Upper lobe of left lung (tissue), 6 donors: Measurements from ENCODE around the gene FOXP2. TPM values are rescaled to one million over a fixed set of nuclear protein-coding genes. Genes with fewer than 3 reads are reported as not detected.

Experiments used
- ATAC-seq, 2 donors: fragments of 200-7000 bp; cut with Tn5 transposase; one replicate each; pipeline ENCODE4 v1.9.1; 2022; ENCODE audit warnings: mild to moderate bottlenecking in 2 of 2, moderate library complexity in 2 of 2; ENCODE audit not compliant: low FRiP score in 2 of 2
- DNase-seq, 2 donors: peaks; one replicate each; pipeline ENCODE4 v3.0.0-alpha.2; 2019 to 2020
- H3K27ac ChIP-seq, 4 donors: fragments of 200-600 bp; sonication (generic); one replicate each; pipeline ENCODE4 v1.5.1; 2016 to 2019
- H3K27me3 ChIP-seq, 4 donors: fragments of 200-600 bp; sonication (generic); one replicate each; pipeline ENCODE4 v1.5.1; 2017 to 2019
- H3K36me3 ChIP-seq, 4 donors: fragments of 200-600 bp; sonication (generic); one replicate each; pipeline ENCODE4 v1.5.1; 2016 to 2019
- H3K4me1 ChIP-seq, 4 donors: fragments of 200-600 bp; sonication (generic); one replicate each; pipeline ENCODE4 v1.5.1; 2018 to 2019
- H3K4me3 ChIP-seq, 4 donors: fragments of 200-600 bp; sonication (generic); one replicate each; pipeline ENCODE4 v1.5.1; 2017 to 2019; ENCODE audit warnings: mild to moderate bottlenecking in 2 of 4, moderate library complexity in 1 of 4
- H3K9me3 ChIP-seq, 4 donors: fragments of 200-600 bp; sonication (generic); one replicate each; pipeline ENCODE4 v1.5.1; 2018 to 2019
- EP300 ChIP-seq, 4 donors: sonication (generic); formaldehyde crosslinking; IDR thresholded peaks; one replicate each; pipeline ENCODE4 v1.5.1; 2017; ENCODE audit warnings: antibody characterized with exemption in 4 of 4, control low read depth in 2 of 4
- POLR2A ChIP-seq, 4 donors: fragments of 450-650 bp; IDR thresholded peaks; one replicate each; pipeline ENCODE4 v1.5.1; 2016 to 2017; ENCODE audit warnings: antibody characterized with exemption in 4 of 4, mild to moderate bottlenecking in 2 of 4
- POLR2AphosphoS5 ChIP-seq, 2 donors: sonication (generic); formaldehyde crosslinking; IDR thresholded peaks; one replicate each; pipeline ENCODE4 v1.5.1; 2017; ENCODE audit warnings: antibody characterized with exemption in 2 of 2
- WGBS, 2 donors: methylation state at CpG; one replicate each; pipeline ENCODE4 v1.1.5; 2017 to 2018; 5-methylcytosine and 5-hydroxymethylcytosine counted together
- total RNA-seq, 6 donors: library from RNA; depleted of rRNA in 4 of 6; stranded (reverse); fragments of >200 nt in 4 of 6; gene quantifications; one replicate each; pipeline versions ENCODE4 v1.1.0 to v1.2.1, GENCODE V29; 2016 to 2021
- TF ChIP-seq, protein P1 (sequence below), 6 experiments: fragments of 450-650 bp in 4 of 6; fragments of 200-600 bp in 2 of 6; sonication (generic) in 2 of 6; IDR thresholded peaks; one replicate each; pipeline ENCODE4 v1.5.1; 2016 to 2019; ENCODE audit warnings: antibody characterized with exemption in 6 of 6
- donor health status: DM: no; HTN: no; CAD: no; lungs with moderate emphysema.
- donor health status: DM: no; HTN: yes; CAD: no; lungs with severe emphysema.

Gene FOXP2
- total RNA-seq, 6 donors from 2014 or later: 3.4 to 24.1 (median 7.3) TPM

DNA sequence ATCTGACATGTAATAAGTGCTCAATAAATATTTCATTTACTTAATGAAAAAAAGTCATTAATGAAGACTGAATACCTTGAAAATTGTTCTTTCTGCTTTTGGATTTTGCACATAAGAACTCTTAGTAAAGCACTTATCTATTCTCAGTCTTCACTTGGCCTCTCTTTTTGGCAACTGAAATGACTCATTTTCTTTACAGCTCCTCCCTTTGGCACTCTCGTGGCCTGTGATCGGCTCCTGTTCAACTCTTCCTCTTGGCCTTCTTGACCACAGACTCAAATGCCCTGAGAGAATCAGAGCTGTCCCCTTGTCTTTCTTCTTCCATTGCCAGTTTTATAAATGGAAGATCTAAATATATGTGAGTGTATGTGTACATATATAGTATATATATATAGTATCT, 54.2 kb downstream of the FOXP2 start:
- no peaks in the 10 kb centered on the region for H3K27me3 ChIP-seq
- TF ChIP-seq, protein P1, sequence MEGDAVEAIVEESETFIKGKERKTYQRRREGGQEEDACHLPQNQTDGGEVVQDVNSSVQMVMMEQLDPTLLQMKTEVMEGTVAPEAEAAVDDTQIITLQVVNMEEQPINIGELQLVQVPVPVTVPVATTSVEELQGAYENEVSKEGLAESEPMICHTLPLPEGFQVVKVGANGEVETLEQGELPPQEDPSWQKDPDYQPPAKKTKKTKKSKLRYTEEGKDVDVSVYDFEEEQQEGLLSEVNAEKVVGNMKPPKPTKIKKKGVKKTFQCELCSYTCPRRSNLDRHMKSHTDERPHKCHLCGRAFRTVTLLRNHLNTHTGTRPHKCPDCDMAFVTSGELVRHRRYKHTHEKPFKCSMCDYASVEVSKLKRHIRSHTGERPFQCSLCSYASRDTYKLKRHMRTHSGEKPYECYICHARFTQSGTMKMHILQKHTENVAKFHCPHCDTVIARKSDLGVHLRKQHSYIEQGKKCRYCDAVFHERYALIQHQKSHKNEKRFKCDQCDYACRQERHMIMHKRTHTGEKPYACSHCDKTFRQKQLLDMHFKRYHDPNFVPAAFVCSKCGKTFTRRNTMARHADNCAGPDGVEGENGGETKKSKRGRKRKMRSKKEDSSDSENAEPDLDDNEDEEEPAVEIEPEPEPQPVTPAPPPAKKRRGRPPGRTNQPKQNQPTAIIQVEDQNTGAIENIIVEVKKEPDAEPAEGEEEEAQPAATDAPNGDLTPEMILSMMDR (IDR thresholded peaks at IDR 0.05): no peak
- TF ChIP-seq POLR2AphosphoS5 (IDR thresholded peaks at IDR 0.05) (no peak), POLR2A (IDR thresholded peaks at IDR 0.05) (no peak)
- no peak overlapping the region for H3K27ac ChIP-seq
- no peak for DNase-seq
- H3K4me1 ChIP-seq: no peaks in the 10 kb centered on the region
- H3K4me3 ChIP-seq: no peak overlapping the region
- no peak for ATAC-seq
- 70 to 73% methylated on average over 2 of the region's 2 CpGs for WGBS, 2 donors
- no peaks in the 10 kb centered on the region for H3K9me3 ChIP-seq
- H3K36me3 ChIP-seq: no peaks in the 10 kb centered on the region

DNA sequence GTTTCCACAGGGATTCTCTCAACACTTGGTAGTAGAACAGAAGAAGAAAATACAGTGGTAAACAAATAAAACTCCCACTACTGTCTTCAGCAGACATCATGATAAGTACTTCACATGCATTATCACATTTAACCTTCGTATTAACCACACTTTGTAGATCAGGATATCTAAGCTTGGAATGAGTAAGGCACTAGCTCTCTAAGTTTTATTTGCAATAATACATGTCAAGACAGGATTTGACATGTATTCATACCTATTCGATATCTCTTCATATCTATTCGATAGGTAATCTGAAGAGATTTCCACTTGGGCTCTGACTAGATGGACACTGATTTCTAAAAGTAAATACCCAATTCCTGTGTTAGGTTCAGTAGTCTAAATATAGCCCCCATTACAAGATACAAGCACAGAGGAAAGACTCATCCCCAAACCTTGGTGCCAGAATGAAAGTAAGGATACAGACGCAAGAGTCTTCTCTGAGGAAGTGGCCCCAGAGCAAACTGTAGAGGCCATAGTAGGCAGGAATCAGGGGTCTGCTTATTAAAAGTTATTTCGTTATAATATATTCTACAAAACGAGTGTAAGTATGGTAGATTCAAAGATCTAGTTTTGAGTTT, 58.4 kb downstream of the FOXP2 start:
- no peaks in the 10 kb centered on the region for H3K36me3 ChIP-seq
- ATAC-seq (no peak), DNase-seq (no peak)
- TF ChIP-seq POLR2AphosphoS5 (IDR thresholded peaks at IDR 0.05) (no peak), POLR2A (IDR thresholded peaks at IDR 0.05) (no peak), EP300 (IDR thresholded peaks at IDR 0.05) (no peak)
- TF ChIP-seq, protein P1 (IDR thresholded peaks at IDR 0.05): no peak
- H3K27me3 ChIP-seq: no peaks in the 10 kb centered on the region
- no peak overlapping the region for H3K4me3 ChIP-seq
- H3K27ac ChIP-seq: no peak overlapping the region
- WGBS, 2 donors: 89 to 92% methylated on average over 6 of the region's 6 CpGs
- no peaks in the 10 kb centered on the region for H3K9me3 ChIP-seq
- H3K4me1 ChIP-seq: no peaks in the 10 kb centered on the region

DNA sequence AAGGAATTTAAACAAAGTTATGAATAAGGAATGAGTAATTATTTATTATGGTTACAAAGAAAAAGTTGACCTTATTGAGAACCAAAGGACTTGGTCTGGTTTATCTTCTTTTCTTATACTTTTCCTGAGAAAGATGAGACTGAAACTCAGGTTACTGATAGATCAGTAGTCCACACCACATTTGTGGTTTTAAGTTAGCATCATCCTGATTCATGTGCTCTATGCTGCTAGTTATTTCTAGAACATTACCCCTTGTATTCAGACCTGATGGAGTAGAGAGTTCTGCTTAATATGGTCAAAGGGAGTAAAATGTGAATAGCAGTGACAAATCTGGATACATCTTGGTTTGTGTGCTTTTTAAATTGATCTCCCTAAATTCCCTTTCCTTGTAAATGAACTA, 63.8 kb downstream of the FOXP2 start:
- no peaks in the 10 kb centered on the region for H3K36me3 ChIP-seq
- no peaks in the 10 kb centered on the region for H3K4me1 ChIP-seq
- DNase-seq (no peak), ATAC-seq (no peak)
- H3K9me3 ChIP-seq: no peaks in the 10 kb centered on the region
- TF ChIP-seq, protein P1 (IDR thresholded peaks at IDR 0.05): no peak
- TF ChIP-seq POLR2A (IDR thresholded peaks at IDR 0.05): no peak
- TF ChIP-seq POLR2AphosphoS5 (IDR thresholded peaks at IDR 0.05): no peak
- no peaks in the 10 kb centered on the region for H3K27me3 ChIP-seq
- H3K27ac ChIP-seq: no peak overlapping the region
- H3K4me3 ChIP-seq: no peak overlapping the region

DNA sequence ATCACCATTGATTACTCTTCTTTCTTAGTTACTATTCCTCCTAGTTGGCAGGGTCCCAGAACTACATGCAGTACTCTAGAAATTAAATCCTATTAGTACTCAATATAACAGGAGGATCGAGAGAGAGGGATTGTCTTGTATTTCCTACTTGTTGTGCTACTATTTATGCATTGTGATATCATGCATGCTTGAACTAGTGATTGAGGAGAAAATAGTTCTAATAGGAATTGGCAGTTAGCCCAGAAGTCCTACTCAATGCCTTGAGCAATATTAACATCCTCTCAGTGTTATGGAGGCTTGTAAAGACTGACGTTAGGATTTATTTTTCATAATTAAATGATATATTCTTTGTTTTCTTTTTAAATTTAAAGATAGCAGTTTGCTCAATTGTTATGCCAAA, 67.4 kb downstream of the FOXP2 start:
- Histone ChIP-seq H3K4me1 (no peaks in the 10 kb centered on the region), H3K27me3 (no peaks in the 10 kb centered on the region), H3K27ac (no peak overlapping the region), H3K9me3 (peaks cover 0 to 5% (median 0%) of the 10 kb centered on the region in 4 donors), H3K36me3 (no peaks in the 10 kb centered on the region), H3K4me3 (no peak overlapping the region)
- no peak for TF ChIP-seq EP300 (IDR thresholded peaks at IDR 0.05)
- TF ChIP-seq, protein P1 (IDR thresholded peaks at IDR 0.05): no peak
- 38 to 41% methylated on average over 2 of the region's 2 CpGs for WGBS, 2 donors
- DNase-seq (no peak), ATAC-seq (no peak)

DNA sequence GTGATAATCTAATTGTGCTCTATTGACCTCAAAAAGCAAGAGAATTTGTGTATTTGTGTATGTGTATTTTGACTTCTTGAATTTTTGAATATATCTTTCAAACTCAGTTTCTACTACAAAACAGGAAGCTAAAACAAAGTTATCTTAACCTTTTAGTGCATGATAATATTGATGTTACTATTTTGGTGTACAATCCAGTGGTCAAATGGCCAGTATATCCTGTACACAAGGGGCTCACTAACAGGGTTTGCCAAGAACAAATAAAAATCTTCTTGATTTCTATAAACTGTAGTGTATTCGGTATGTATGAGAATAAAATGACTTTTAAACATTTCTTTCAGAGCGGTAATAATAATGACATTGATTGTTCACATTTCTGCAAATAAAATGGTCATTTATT, 69.6 kb downstream of the FOXP2 start:
- Histone ChIP-seq H3K27me3 (no peaks in the 10 kb centered on the region), H3K36me3 (no peaks in the 10 kb centered on the region), H3K4me3 (no peak overlapping the region), H3K9me3 (peaks cover 0 to 16% (median 0%) of the 10 kb centered on the region in 4 donors), H3K4me1 (no peaks in the 10 kb centered on the region), H3K27ac (no peak overlapping the region)
- 89 to 94% methylated on average over 2 of the region's 2 CpGs for WGBS, 2 donors
- TF ChIP-seq, protein P1 (IDR thresholded peaks at IDR 0.05): no peak
- TF ChIP-seq POLR2A (IDR thresholded peaks at IDR 0.05) (no peak), POLR2AphosphoS5 (IDR thresholded peaks at IDR 0.05) (no peak), EP300 (IDR thresholded peaks at IDR 0.05) (no peak)
- ATAC-seq: no peak
- no peak for DNase-seq
